Measurements from ENCODE around the gene KRTAP4-11.
"Not testable (repeated sequence)": the region's sequence is repeated elsewhere in the genome, so short reads cannot be mapped to it uniquely, and the experiment has no call there.

The KRTAP4-11 gene

GRCh38 chr17:41083427-41083826 lies 34.7 kb downstream of the KRTAP4-11 start:
- DNase-seq = not testable (repeated sequence)

- no peak for DNase-seq
Measured at GRCh38 chr17:41082626-41083025, 35.5 kb downstream of the KRTAP4-11 start.

GRCh38 chr17:41076788-41077187 lies 41.4 kb downstream of the KRTAP4-11 start:
- DNase-seq = no peak

GRCh38 chr17:41073676-41074075 lies 44.5 kb downstream of the KRTAP4-11 start:
- DNase-seq = no peak

GRCh38 chr17:41071606-41072360 lies 46.4 kb downstream of the KRTAP4-11 start:
- DNase-seq = no peak

- DNase-seq = no peak
Measured at GRCh38 chr17:41069031-41069430, 49.1 kb downstream of the KRTAP4-11 start.

- DNase-seq = no peak
Measured at GRCh38 chr17:41067281-41067680, 50.9 kb downstream of the KRTAP4-11 start.
